Right forelimb (tissue), 1 donor: ENCODE data around the gene WDR41.

ENCODE experiments used
- DNase-seq: peaks from one replicate; pipeline ENCODE4 v3.0.0-alpha.2; 2018

WDR41 gene

GRCh38 chr5:77444356-77444755 is 47.8 kb downstream of the WDR41 start:
- DNase-seq = no peak

GRCh38 chr5:77443670-77444069 is 48.4 kb downstream of the WDR41 start:
- DNase-seq = no peak

GRCh38 chr5:77438071-77438470 is 54.0 kb downstream of the WDR41 start:
- DNase-seq = no peak

- no peak for DNase-seq
These were observed 54.9 kb downstream of the WDR41 start for GRCh38 chr5:77437194-77437593.

- no peak for DNase-seq
These were observed 60.4 kb downstream of the WDR41 start for GRCh38 chr5:77431719-77432118.

GRCh38 chr5:77431286-77431685 is 60.8 kb downstream of the WDR41 start:
- DNase-seq = no peak

- no peak for DNase-seq
These were observed 61.4 kb downstream of the WDR41 start for GRCh38 chr5:77430726-77431125.

GRCh38 chr5:77428526-77428925 is 63.6 kb downstream of the WDR41 start:
- DNase-seq = no peak

GRCh38 chr5:77427998-77428397 is 64.1 kb downstream of the WDR41 start:
- no peak for DNase-seq

- DNase-seq = no peak
These were observed 65.4 kb downstream of the WDR41 start for GRCh38 chr5:77426670-77427069.

GRCh38 chr5:77425998-77426659 is 66.0 kb downstream of the WDR41 start:
- no peak for DNase-seq

GRCh38 chr5:77425420-77425819 is 66.7 kb downstream of the WDR41 start:
- DNase-seq = no peak

GRCh38 chr5:77424921-77425320 is 67.2 kb downstream of the WDR41 start:
- no peak for DNase-seq

GRCh38 chr5:77423022-77423750 is 68.9 kb downstream of the WDR41 start:
- DNase-seq = no peak

- no peak for DNase-seq
These were observed 71.2 kb downstream of the WDR41 start for GRCh38 chr5:77420940-77421339.

GRCh38 chr5:77419644-77420582 is 72.2 kb downstream of the WDR41 start:
- DNase-seq = no peak

- DNase-seq = no peak
These were observed 73.2 kb downstream of the WDR41 start for GRCh38 chr5:77418601-77419581.

- no peak for DNase-seq
These were observed 74.0 kb downstream of the WDR41 start for GRCh38 chr5:77418162-77418561.

GRCh38 chr5:77413049-77413448 is 79.1 kb downstream of the WDR41 start:
- no peak for DNase-seq

- DNase-seq = no peak
These were observed 82.1 kb downstream of the WDR41 start for GRCh38 chr5:77409870-77410621.

- no peak for DNase-seq
These were observed 85.0 kb downstream of the WDR41 start for GRCh38 chr5:77407152-77407551.
